PC-9 (cell line): Measurements from ENCODE around the gene COL15A1. TPM values are rescaled to one million over a fixed set of nuclear protein-coding genes. Genes with fewer than 3 reads are reported as not detected.

Experiments used
- BruUV-seq: library from RNA; stranded (reverse); fragments of 400-500 nt; replicated peaks from 2 replicates; lab custom pipeline; 2021; lab: Mats Ljungman, UMichigan
- CTCF ChIA-PET: fragments of 300-600 bp; sonication (Branson Sonifier 250); formaldehyde crosslinking; loops from one replicate; lab custom pipeline; 2022; ENCODE audit warnings: antibody characterized with exemption; lab: Charles Lee
- POLR2A ChIA-PET: fragments of 300-600 bp; sonication (Branson Sonifier 250); formaldehyde crosslinking; loops from one replicate; lab custom pipeline; 2022; ENCODE audit warnings: antibody characterized with exemption; ENCODE audit not compliant: unreplicated experiment; lab: Charles Lee
- DNase-seq, 2 experiments: peaks; one replicate each; pipeline versions ENCODE4 v3.0.0 to v3.0.0-alpha.2; 2015 to 2022; ENCODE audit warnings: mixed read lengths in 1 of 2
- H2AFZ ChIP-seq: fragments of 200-600 bp; sonication (generic); 2 replicates; pipeline ENCODE4 v1.8.1; 2017; ENCODE audit warnings: antibody characterized with exemption
- H3F3A ChIP-seq: fragments of 200-600 bp; sonication (generic); 2 replicates; pipeline ENCODE4 v1.8.1; 2017; ENCODE audit warnings: antibody characterized with exemption, mild to moderate bottlenecking, low read depth; ENCODE audit not compliant: insufficient read depth
- H3K27ac ChIP-seq: fragments of 200-600 bp; sonication (generic); 2 replicates; pipeline ENCODE4 v1.6.1; 2016; ENCODE audit warnings: mixed run types
- H3K27me3 ChIP-seq: fragments of 200-600 bp; sonication (generic); 2 replicates; pipeline ENCODE4 v1.6.1; 2016; ENCODE audit warnings: low read depth, mixed run types; ENCODE audit not compliant: insufficient read depth
- H3K36me3 ChIP-seq: fragments of 200-600 bp; sonication (generic); 2 replicates; pipeline ENCODE4 v1.6.1; 2016; ENCODE audit warnings: low read depth, mixed run types
- H3K4me1 ChIP-seq: fragments of 200-600 bp; sonication (generic); replicated peaks from 2 replicates; pipeline ENCODE4 v1.6.1; 2016; ENCODE audit warnings: mixed run types; ENCODE audit not compliant: insufficient read depth
- H3K4me2 ChIP-seq: fragments of 200-600 bp; sonication (generic); 2 replicates; pipeline ENCODE4 v1.6.1; 2017; ENCODE audit warnings: mixed run types
- H3K4me3 ChIP-seq: fragments of 200-600 bp; sonication (generic); 2 replicates; pipeline ENCODE4 v1.6.1; 2016; ENCODE audit warnings: mixed run types
- H3K79me2 ChIP-seq: fragments of 200-600 bp; sonication (generic); 2 replicates; pipeline ENCODE4 v1.6.1; 2017; ENCODE audit warnings: low read depth, mixed run types
- H3K9me2 ChIP-seq: fragments of 200-600 bp; sonication (generic); 2 replicates; pipeline ENCODE4 v1.8.1; 2017; ENCODE audit warnings: mild to moderate bottlenecking; ENCODE audit not compliant: insufficient read depth
- H3K9me3 ChIP-seq: fragments of 200-600 bp; sonication (generic); 2 replicates; pipeline ENCODE4 v1.8.1; 2016; ENCODE audit warnings: low read depth; ENCODE audit not compliant: insufficient read depth
- H4K20me1 ChIP-seq: fragments of 200-600 bp; sonication (generic); 2 replicates; pipeline ENCODE4 v1.8.1; 2017; ENCODE audit not compliant: insufficient read depth
- CTCF ChIP-seq: fragments of 200-600 bp; sonication (generic); conservative IDR thresholded peaks from 2 replicates; pipeline ENCODE4 v1.6.1; 2017; ENCODE audit warnings: mixed run types, antibody characterized with exemption, mild to moderate bottlenecking, moderate library complexity
- EZH2 ChIP-seq: fragments of 200-600 bp; sonication (generic); IDR thresholded peaks from 2 replicates; pipeline ENCODE4 v1.8.0; 2017; ENCODE audit warnings: antibody characterized with exemption, low read depth
- intact Hi-C: fragments of 100-400 bp; cut with micrococcal nuclease; formaldehyde crosslinking; loops from one replicate; pipeline ENCODE4 v1.10.0; 2022; ENCODE audit not compliant: unreplicated experiment
- total RNA-seq: library from RNA; stranded (reverse); gene quantifications from 2 replicates; pipeline ENCODE4 v1.2.3, GENCODE V29; 2021

The COL15A1 gene
- total RNA-seq, 1 experiment from 2014 or later, result not detected

GRCh38 chr9:99002706-99003105 lies 59.0 kb downstream of the COL15A1 start:
- Histone ChIP-seq H3K27me3 (no peaks in the 10 kb centered on the region), H3K9me3 (peaks cover 5% of the 10 kb centered on the region; the same call in 1 of the 2 replicates), H3K36me3 (no peaks in the 10 kb centered on the region), H4K20me1 (no peaks in the 10 kb centered on the region), H3K4me2 (no peak overlapping the region), H3K79me2 (no peaks in the 10 kb centered on the region), H3K4me3 (no peak overlapping the region), H3F3A (no peaks in the 10 kb centered on the region), H3K27ac (no peak overlapping the region), H2AFZ (no peak overlapping the region), H3K4me1 (no peaks in the 10 kb centered on the region), H3K9me2 (no peaks in the 10 kb centered on the region)
- DNase-seq, result no peak
- no TSS peak for BruUV-seq
- intact Hi-C loops, result loop anchor here (10.0 kb wide), 2 partner anchors 52 to 862 kb away; no protein-coding TSS in a partner anchor
- TF ChIP-seq CTCF (no peak), EZH2 (no peak)
- POLR2A ChIA-PET, result interaction anchor here (0.8 kb wide), 1 partner anchor 1290 kb away, joined by 5 read pairs; no protein-coding TSS in a partner anchor
- CTCF ChIA-PET, result no interaction called here

- Histone ChIP-seq H3K27ac (no peak overlapping the region), H3K4me1 (no peaks in the 10 kb centered on the region), H3K79me2 (no peaks in the 10 kb centered on the region), H4K20me1 (no peaks in the 10 kb centered on the region), H3K4me2 (no peak overlapping the region), H2AFZ (no peak overlapping the region), H3K36me3 (no peaks in the 10 kb centered on the region), H3K9me2 (no peaks in the 10 kb centered on the region), H3K9me3 (peaks cover 5% of the 10 kb centered on the region; the same call in 1 of the 2 replicates), H3K27me3 (no peaks in the 10 kb centered on the region), H3K4me3 (no peak overlapping the region), H3F3A (no peaks in the 10 kb centered on the region)
- intact Hi-C loops, result loop anchor here (10.0 kb wide), 2 partner anchors 51 to 861 kb away; no protein-coding TSS in a partner anchor
- POLR2A ChIA-PET, result no interaction called here
- no TSS peak for BruUV-seq
- TF ChIP-seq EZH2 (no peak), CTCF (no peak)
- no peak for DNase-seq
- CTCF ChIA-PET, result no interaction called here
Observed at GRCh38 chr9:99003308-99003707, 59.6 kb downstream of the COL15A1 start.

- Histone ChIP-seq H3K27ac (no peak overlapping the region), H3K9me3 (peaks cover 7% of the 10 kb centered on the region; the same call in 1 of the 2 replicates), H3K9me2 (no peaks in the 10 kb centered on the region), H4K20me1 (no peaks in the 10 kb centered on the region), H3K4me2 (no peak overlapping the region), H3K4me1 (no peaks in the 10 kb centered on the region), H3K4me3 (no peak overlapping the region), H3K79me2 (no peaks in the 10 kb centered on the region), H3K36me3 (no peaks in the 10 kb centered on the region), H3F3A (no peaks in the 10 kb centered on the region), H2AFZ (no peak overlapping the region), H3K27me3 (no peaks in the 10 kb centered on the region)
- DNase-seq, result no peak
- ChIA-PET POLR2A (no interaction called here), CTCF (no interaction called here)
- BruUV-seq, result no TSS peak
- intact Hi-C loops, result loop anchor here (10.0 kb wide), 2 partner anchors 51 to 861 kb away; no protein-coding TSS in a partner anchor
- TF ChIP-seq CTCF (no peak), EZH2 (no peak)
Observed at GRCh38 chr9:99004115-99004514, 60.4 kb downstream of the COL15A1 start.
